SK-N-SH (cell line): Measurements from ENCODE around the gene ARMC9. TPM values are rescaled to one million over a fixed set of nuclear protein-coding genes. Genes with fewer than 3 reads are reported as not detected.
A peak's percentile ranks its signal among the peaks of the same experiment; 100 is the strongest.

Source experiments
- CTCF ChIA-PET: fragments of 300-600, 350-600 bp; formaldehyde crosslinking; extraction: SDS; loops from one replicate; lab custom pipeline; 2021; lab: Yijun Ruan, JAX
- POLR2A ChIA-PET: fragments of 350-600 bp; sonication (Branson Sonifier 250); formaldehyde crosslinking; extraction: SDS; loops from one replicate; lab custom pipeline; 2020; ENCODE audit warnings: antibody characterized with exemption, inconsistent platforms; lab: Yijun Ruan, JAX
- DNase-seq: peaks from one replicate; pipeline ENCODE4 v3.0.0; 2012
- H2AFZ ChIP-seq: fragments of 200-600 bp; sonication (generic); 2 replicates; pipeline ENCODE4 v1.8.1; 2016; ENCODE audit warnings: antibody characterized with exemption, mild to moderate bottlenecking, low read depth
- H3F3A ChIP-seq: fragments of 200-600 bp; sonication (generic); replicated peaks from 2 replicates; pipeline ENCODE3; 2016; ENCODE audit warnings: antibody characterized with exemption, mild to moderate bottlenecking; ENCODE audit not compliant: insufficient read depth
- H3K27ac ChIP-seq, 2 experiments: fragments of 200-500 bp in 1 of 2; fragments of 200-600 bp in 1 of 2; sonication (Bioruptor generic) in 1 of 2; sonication (generic), shearing (Covaris generic) in 1 of 2; 2 replicates each; pipeline versions ENCODE4 v1.5.1 to v1.6.1; 2014 to 2016; ENCODE audit warnings: low read depth in 2 of 2, inconsistent platforms in 1 of 2, low read length in 1 of 2, mild to moderate bottlenecking in 1 of 2, mixed read lengths in 1 of 2
- H3K27me3 ChIP-seq: fragments of 200-600 bp; sonication (generic), shearing (Covaris generic); 2 replicates; pipeline ENCODE4 v1.6.1; 2016; ENCODE audit warnings: mixed run types; ENCODE audit not compliant: insufficient read depth
- H3K36me3 ChIP-seq, 2 experiments: fragments of 200-500 bp in 1 of 2; fragments of 200-600 bp in 1 of 2; sonication (Bioruptor generic) in 1 of 2; sonication (generic) in 1 of 2; replicated peaks in 1 of 2; 2 replicates each; pipeline versions ENCODE3 to v1.5.1; 2014 to 2016; ENCODE audit warnings: low read length in 1 of 2, mild to moderate bottlenecking in 1 of 2; ENCODE audit not compliant: insufficient read depth in 2 of 2, control insufficient read depth in 1 of 2
- H3K4me1 ChIP-seq, 2 experiments: fragments of 200-500 bp in 1 of 2; fragments of 200-600 bp in 1 of 2; sonication (Bioruptor generic) in 1 of 2; sonication (generic), shearing (Covaris generic) in 1 of 2; 2 replicates each; pipeline versions ENCODE4 v1.5.1 to v1.6.1; 2014 to 2016; ENCODE audit warnings: low read depth in 1 of 2, low read length in 1 of 2, mixed run types in 1 of 2; ENCODE audit not compliant: insufficient read depth in 2 of 2, control insufficient read depth in 1 of 2
- H3K4me2 ChIP-seq: fragments of 200-600 bp; sonication (generic), shearing (Covaris generic); 2 replicates; pipeline ENCODE4 v1.6.1; 2017; ENCODE audit warnings: mixed run types
- H3K4me3 ChIP-seq, 2 experiments: fragments of 200-500 bp in 1 of 2; fragments of 200-600 bp in 1 of 2; sonication (Bioruptor generic) in 1 of 2; sonication (generic), shearing (Covaris generic) in 1 of 2; 2 replicates each; pipeline versions ENCODE4 v1.5.1 to v1.8.1; 2014 to 2016; ENCODE audit warnings: low read depth in 2 of 2, inconsistent platforms in 1 of 2, low read length in 1 of 2, mild to moderate bottlenecking in 1 of 2, mixed read lengths in 1 of 2, moderate library complexity in 1 of 2
- H3K79me2 ChIP-seq: fragments of 200-600 bp; sonication (generic); 2 replicates; pipeline ENCODE4 v1.8.1; 2017; ENCODE audit warnings: mild to moderate bottlenecking; ENCODE audit not compliant: insufficient read depth
- H3K9ac ChIP-seq: fragments of 200-600 bp; sonication (generic); 2 replicates; pipeline ENCODE4 v1.6.1; 2017; ENCODE audit warnings: mixed run types
- H3K9me2 ChIP-seq: fragments of 200-600 bp; sonication (generic); 2 replicates; pipeline ENCODE4 v1.6.1; 2017; ENCODE audit warnings: mixed run types
- H3K9me3 ChIP-seq: fragments of 200-600 bp; sonication (generic); 2 replicates; pipeline ENCODE4 v1.6.1; 2017; ENCODE audit warnings: mixed run types, mild to moderate bottlenecking, moderate library complexity
- H4K20me1 ChIP-seq: fragments of 200-600 bp; sonication (generic); 2 replicates; pipeline ENCODE4 v1.6.1; 2017; ENCODE audit warnings: mild to moderate bottlenecking, mixed run types; ENCODE audit not compliant: insufficient read depth
- CTCF ChIP-seq: fragments of 200-600 bp; sonication (generic); IDR thresholded peaks from 2 replicates; pipeline ENCODE4 v1.6.1; 2017; ENCODE audit warnings: antibody characterized with exemption, mild to moderate bottlenecking, moderate library complexity
- ELF1 ChIP-seq: IDR thresholded peaks from 2 replicates; pipeline ENCODE4 v1.4.0; 2012
- EP300 ChIP-seq, 2 experiments: IDR thresholded peaks; 2 replicates each; pipeline versions ENCODE4 v1.4.0 to v1.6.1; 2012; ENCODE audit warnings: borderline replicate concordance in 1 of 2, low read depth in 1 of 2, low read length in 1 of 2
- GABPA ChIP-seq: IDR thresholded peaks from 2 replicates; pipeline ENCODE4 v1.4.0; 2012; ENCODE audit warnings: low read depth, mild to moderate bottlenecking
- GATA2 ChIP-seq: sonication (generic); formaldehyde crosslinking; IDR thresholded peaks from 2 replicates; pipeline ENCODE4 v1.5.0; 2020; ENCODE audit warnings: mild to moderate bottlenecking, missing genetic modification reagents
- IRF3 ChIP-seq: fragments of 150-350 bp; IDR thresholded peaks from 2 replicates; pipeline ENCODE4 v1.6.1; 2016; ENCODE audit warnings: mild to moderate bottlenecking, low read depth, low read length
- JUND ChIP-seq: IDR thresholded peaks from 2 replicates; pipeline ENCODE4 v1.4.0; 2012
- MXI1 ChIP-seq: IDR thresholded peaks from 2 replicates; pipeline ENCODE4 v1.6.1; 2012; ENCODE audit warnings: mild to moderate bottlenecking, low read depth, low read length, improper control_type of control experiment
- NFIC ChIP-seq: IDR thresholded peaks from 2 replicates; pipeline ENCODE4 v1.4.0; 2012; ENCODE audit warnings: borderline replicate concordance
- PBX3 ChIP-seq: IDR thresholded peaks from 2 replicates; pipeline ENCODE4; 2012
- POLR2AphosphoS5 ChIP-seq: IDR thresholded peaks from 2 replicates; pipeline ENCODE4 v1.6.1; 2012; ENCODE audit warnings: low read depth, low read length
- RCOR1 ChIP-seq: fragments of 150-350 bp; IDR thresholded peaks from 2 replicates; pipeline ENCODE4 v1.6.1; 2017; ENCODE audit warnings: antibody characterized with exemption, low read length
- RFX5 ChIP-seq: IDR thresholded peaks from 2 replicates; pipeline ENCODE4 v1.6.1; 2012; ENCODE audit warnings: mild to moderate bottlenecking, improper control_type of control experiment, low read length
- SIN3A ChIP-seq: IDR thresholded peaks from 2 replicates; pipeline ENCODE4 v1.6.1; 2012; ENCODE audit warnings: low read depth, mild to moderate bottlenecking, low read length, moderate library complexity, borderline replicate concordance
- TAF1 ChIP-seq: IDR thresholded peaks from 2 replicates; pipeline ENCODE4 v1.6.1; 2012; ENCODE audit warnings: low read depth, mild to moderate bottlenecking, low read length, moderate library complexity, borderline replicate concordance
- TCF12 ChIP-seq: IDR thresholded peaks from 2 replicates; pipeline ENCODE4 v1.4.0; 2012
- TEAD4 ChIP-seq: IDR thresholded peaks from 2 replicates; pipeline ENCODE4 v1.4.0; 2012; ENCODE audit warnings: mild to moderate bottlenecking, borderline replicate concordance; ENCODE audit not compliant: insufficient read depth
- USF1 ChIP-seq: IDR thresholded peaks from 2 replicates; pipeline ENCODE4 v1.4.0; 2012; ENCODE audit warnings: low read depth, borderline replicate concordance
- YY1 ChIP-seq: IDR thresholded peaks from 2 replicates; pipeline ENCODE4 v1.4.0; 2012; ENCODE audit warnings: low read depth, mild to moderate bottlenecking
- WGBS: methylation state at CpG from one replicate; pipeline ENCODE4 v1.1.6; 2017; ENCODE audit warnings: low lambda C conversion rate; 5-methylcytosine and 5-hydroxymethylcytosine counted together
- polyA plus RNA-seq, 3 experiments: library from polyadenylated mRNA; depleted of rRNA; stranded (reverse); fragments of >200 nt; gene quantifications; 2 replicates each; pipeline ENCODE4 v1.2.3, GENCODE V29; 2012

The ARMC9 gene
- polyA plus RNA-seq, 1 of the 3 experiments (the other 2 are of a cell fraction): 25.3 TPM

GRCh38 chr2:231399046-231399852 lies 200.8 kb downstream of the ARMC9 start:
- 90% methylated on average over 11 of the region's 23 CpGs for WGBS
- Histone ChIP-seq H3K36me3 (no peaks in the 10 kb centered on the region), H3K4me3 (no peak overlapping the region), H3F3A (no peaks in the 10 kb centered on the region), H4K20me1 (no peaks in the 10 kb centered on the region), H3K79me2 (no peaks in the 10 kb centered on the region), H3K9ac (no peak overlapping the region), H3K4me1 (peaks cover 0 to 20% of the 10 kb centered on the region in 2 experiments; a peak in 1 of 4 replicates), H3K4me2 (no peak overlapping the region), H2AFZ (no peak overlapping the region), H3K27me3 (no peaks in the 10 kb centered on the region), H3K9me3 (no peaks in the 10 kb centered on the region), H3K9me2 (no peaks in the 10 kb centered on the region), H3K27ac (peak overlapping the region in 1 of 2 experiments; percentile 72; a peak in 1 of 4 replicates)
- TF ChIP-seq RCOR1: no peak
- TF ChIP-seq PBX3: no peak
- TF ChIP-seq TEAD4: no peak
- no peak for TF ChIP-seq JUND
- CTCF ChIA-PET: interaction anchor here (0.6 to 5.4 kb wide), 13 partner anchors 10 to 296 kb away, joined by 3 to 54 read pairs (median 6); no protein-coding TSS in a partner anchor
- POLR2A ChIA-PET: interaction anchor here (1.2 kb wide), 1 partner anchor 34 kb away, joined by 9 read pairs; no protein-coding TSS in a partner anchor
- DNase-seq: peak; percentile 44

GRCh38 chr2:231399853-231400680 lies 201.6 kb downstream of the ARMC9 start:
- Histone ChIP-seq H3K4me3 (no peak overlapping the region), H3K4me1 (peaks cover 0 to 20% of the 10 kb centered on the region in 2 experiments; a peak in 1 of 4 replicates), H3K27ac (peak overlapping the region in 1 of 2 experiments; percentile 72; a peak in 2 of 4 replicates), H3K27me3 (no peaks in the 10 kb centered on the region), H4K20me1 (no peaks in the 10 kb centered on the region), H3K36me3 (no peaks in the 10 kb centered on the region), H3K79me2 (no peaks in the 10 kb centered on the region), H3F3A (no peaks in the 10 kb centered on the region), H2AFZ (peak overlapping the region; percentile 64; the same call in 1 of the 2 replicates), H3K9me3 (no peaks in the 10 kb centered on the region), H3K4me2 (0 out of 2 replicates have a peak overlapping the region, but pooled peaks have one; percentile 3), H3K9me2 (no peaks in the 10 kb centered on the region), H3K9ac (no peak overlapping the region)
- WGBS: 90% methylated on average over 4 of the region's 12 CpGs
- CTCF ChIA-PET: interaction anchor here (0.6 to 5.4 kb wide), 28 partner anchors 9 to 296 kb away, joined by 3 to 54 read pairs (median 4); no protein-coding TSS in a partner anchor
- POLR2A ChIA-PET: interaction anchor here (1.1 to 1.2 kb wide), 2 partner anchors 12 to 35 kb away, joined by 7 to 9 read pairs; no protein-coding TSS in a partner anchor
- DNase-seq: peak; percentile 88
- TF ChIP-seq SIN3A (no peak), MXI1 (no peak), TAF1 (no peak), TCF12 (no peak), NFIC (no peak), RFX5 (no peak), TEAD4 (no peak), IRF3 (no peak), JUND (no peak), GABPA (no peak), POLR2AphosphoS5 (no peak), EP300 (IDR thresholded peaks at IDR 0.05; ENCODE audit: borderline replicate concordance in 1 of 2, low read depth in 1 of 2, low read length in 1 of 2) (0 out of 4 replicates have a peak, but pooled peaks of 1 of the 2 experiments have one; percentile 6), USF1 (no peak), YY1 (no peak), GATA2 (CRISPR knock-in tag) (no peak), ELF1 (no peak), CTCF (no peak)
